Measurements from ENCODE around the gene GRIN1. TPM values are rescaled to one million over a fixed set of nuclear protein-coding genes. Genes with fewer than 3 reads are reported as not detected.
A peak's percentile ranks its signal among the peaks of the same experiment; 100 is the strongest.

The GRIN1 gene
- total RNA-seq, 1 donor from 2014 or later = 0.77 TPM

DNA sequence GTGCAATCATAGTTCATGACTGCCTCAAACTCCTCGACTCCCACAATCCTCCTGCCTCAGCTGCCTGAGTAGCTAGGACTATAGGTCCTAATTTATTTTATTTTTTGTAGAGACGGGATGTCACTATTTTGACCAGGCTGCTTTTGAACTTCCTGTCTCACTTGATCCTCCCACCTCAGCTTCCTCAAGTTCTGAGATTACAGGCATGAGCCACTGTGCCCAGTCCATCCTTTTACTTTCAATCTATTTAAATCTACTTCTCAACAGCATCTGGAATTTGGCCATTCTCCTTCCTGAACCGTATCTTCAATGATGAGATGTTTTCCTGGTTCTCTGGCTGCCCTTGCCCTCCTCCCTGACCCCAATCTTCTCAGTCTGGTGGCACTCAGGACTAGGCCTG lies 12.2 kb upstream of the GRIN1 start:
- no peaks in the 10 kb centered on the region for H3K9me3 Mint-ChIP-seq (ENCODE audit: low read depth)
- H3K36me3 Mint-ChIP-seq (ENCODE audit: insufficient read depth) = no peaks in the 10 kb centered on the region
- peak overlapping the region; percentile 87 for H3K4me3 Mint-ChIP-seq (ENCODE audit: low read depth)
- no peak for DNase-seq (ENCODE audit: low spot score, unreplicated experiment)
- TF ChIP-seq, protein P1, sequence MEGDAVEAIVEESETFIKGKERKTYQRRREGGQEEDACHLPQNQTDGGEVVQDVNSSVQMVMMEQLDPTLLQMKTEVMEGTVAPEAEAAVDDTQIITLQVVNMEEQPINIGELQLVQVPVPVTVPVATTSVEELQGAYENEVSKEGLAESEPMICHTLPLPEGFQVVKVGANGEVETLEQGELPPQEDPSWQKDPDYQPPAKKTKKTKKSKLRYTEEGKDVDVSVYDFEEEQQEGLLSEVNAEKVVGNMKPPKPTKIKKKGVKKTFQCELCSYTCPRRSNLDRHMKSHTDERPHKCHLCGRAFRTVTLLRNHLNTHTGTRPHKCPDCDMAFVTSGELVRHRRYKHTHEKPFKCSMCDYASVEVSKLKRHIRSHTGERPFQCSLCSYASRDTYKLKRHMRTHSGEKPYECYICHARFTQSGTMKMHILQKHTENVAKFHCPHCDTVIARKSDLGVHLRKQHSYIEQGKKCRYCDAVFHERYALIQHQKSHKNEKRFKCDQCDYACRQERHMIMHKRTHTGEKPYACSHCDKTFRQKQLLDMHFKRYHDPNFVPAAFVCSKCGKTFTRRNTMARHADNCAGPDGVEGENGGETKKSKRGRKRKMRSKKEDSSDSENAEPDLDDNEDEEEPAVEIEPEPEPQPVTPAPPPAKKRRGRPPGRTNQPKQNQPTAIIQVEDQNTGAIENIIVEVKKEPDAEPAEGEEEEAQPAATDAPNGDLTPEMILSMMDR (IDR thresholded peaks at IDR 0.05; ENCODE audit: unreplicated experiment) = no peak
- peaks cover 24% of the 10 kb centered on the region for H3K4me1 Mint-ChIP-seq (ENCODE audit: low read depth)
- no peaks in the 10 kb centered on the region for H3K27me3 Mint-ChIP-seq
- peak overlapping the region; percentile 94 for H3K27ac Mint-ChIP-seq

DNA sequence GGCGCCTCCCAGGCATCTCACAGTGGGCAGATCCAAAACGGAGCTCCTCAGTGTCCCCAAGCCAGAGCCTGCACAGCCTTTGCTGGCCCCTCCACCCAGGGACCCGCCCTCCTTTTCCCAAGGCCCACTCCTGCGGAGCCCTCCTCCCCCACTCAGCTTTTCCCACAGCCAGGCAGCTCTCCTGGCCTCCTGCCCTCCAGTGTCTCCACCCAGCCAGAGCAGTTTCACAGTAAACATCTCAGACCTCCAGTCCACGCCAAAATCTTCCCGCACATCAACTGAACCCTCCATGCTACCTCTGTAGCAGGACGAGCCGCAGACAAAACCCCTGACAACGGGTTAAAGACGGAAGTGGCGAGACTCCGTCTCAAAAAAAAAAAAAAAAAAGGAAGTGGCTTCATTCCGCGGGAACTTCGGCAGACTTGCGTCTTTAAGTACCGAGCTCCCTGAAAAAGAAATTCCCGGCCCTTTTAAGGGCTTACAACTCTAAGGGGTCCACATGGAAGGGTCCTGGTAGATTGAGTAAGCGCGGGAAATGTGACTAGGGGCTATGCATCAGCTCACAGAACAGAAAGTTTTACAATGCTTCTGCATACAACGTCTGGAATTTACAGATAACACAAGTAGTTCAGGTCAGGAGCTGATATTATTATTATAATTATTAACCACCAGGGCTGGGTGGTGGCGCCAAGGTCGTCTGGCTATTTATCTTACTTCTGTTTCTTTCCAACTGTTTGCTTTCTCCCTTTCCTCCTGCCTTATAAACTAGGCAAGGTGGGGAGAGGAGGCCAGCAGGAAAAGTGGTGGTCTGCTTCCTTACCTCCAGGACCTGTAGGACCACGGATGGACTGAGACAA lies 11.4 kb upstream of the GRIN1 start:
- peak overlapping the region; percentile 87 for H3K4me3 Mint-ChIP-seq (ENCODE audit: low read depth)
- no peaks in the 10 kb centered on the region for H3K9me3 Mint-ChIP-seq (ENCODE audit: low read depth)
- no peaks in the 10 kb centered on the region for H3K36me3 Mint-ChIP-seq (ENCODE audit: insufficient read depth)
- TF ChIP-seq, protein P1 (IDR thresholded peaks at IDR 0.05; ENCODE audit: unreplicated experiment) = no peak
- no peak for DNase-seq (ENCODE audit: low spot score, unreplicated experiment)
- peak overlapping the region; percentile 97 for H3K27ac Mint-ChIP-seq
- H3K27me3 Mint-ChIP-seq = peaks cover 2% of the 10 kb centered on the region
- peaks cover 24% of the 10 kb centered on the region for H3K4me1 Mint-ChIP-seq (ENCODE audit: low read depth)

DNA sequence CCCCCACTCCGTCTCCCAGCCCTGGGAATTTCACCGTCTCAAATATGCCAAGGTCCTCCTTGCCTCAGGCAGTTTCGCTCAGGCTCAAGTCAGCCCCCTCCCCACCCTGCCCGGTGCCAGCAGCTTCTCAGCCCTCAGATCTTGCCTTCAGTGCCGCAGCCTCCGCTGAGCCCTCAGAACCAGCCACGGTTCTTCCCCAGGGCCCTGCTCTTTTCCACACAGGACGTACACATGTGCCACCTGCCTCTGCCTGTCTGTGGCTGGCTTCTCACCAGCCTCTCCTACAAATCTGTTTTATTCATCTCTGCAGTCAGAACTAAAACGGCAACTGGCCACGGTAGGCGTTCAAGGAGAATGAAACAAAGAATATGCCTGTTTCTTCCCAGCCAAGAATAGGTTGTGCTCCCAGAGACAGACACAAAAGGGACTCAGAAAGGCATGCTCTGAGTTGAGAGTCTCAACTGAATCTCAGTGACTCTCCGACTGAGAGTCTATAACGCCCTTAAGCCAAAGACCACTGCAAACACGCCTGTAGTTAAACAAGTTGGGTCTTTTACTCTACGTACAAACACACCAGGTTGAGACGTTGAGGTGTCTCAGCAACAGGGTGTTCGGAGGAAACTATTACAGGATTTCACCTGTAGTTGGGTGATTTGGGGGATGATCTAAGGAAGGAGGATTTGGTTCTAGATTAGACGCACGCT lies 10.6 kb upstream of the GRIN1 start:
- no peaks in the 10 kb centered on the region for H3K9me3 Mint-ChIP-seq (ENCODE audit: low read depth)
- TF ChIP-seq, protein P1 (IDR thresholded peaks at IDR 0.05; ENCODE audit: unreplicated experiment) = no peak
- H3K4me3 Mint-ChIP-seq (ENCODE audit: low read depth) = peak overlapping the region; percentile 87
- H3K36me3 Mint-ChIP-seq (ENCODE audit: insufficient read depth) = no peaks in the 10 kb centered on the region
- no peak for DNase-seq (ENCODE audit: low spot score, unreplicated experiment)
- peaks cover 24% of the 10 kb centered on the region for H3K4me1 Mint-ChIP-seq (ENCODE audit: low read depth)
- peaks cover 8% of the 10 kb centered on the region for H3K27me3 Mint-ChIP-seq
- peak overlapping the region; percentile 97 for H3K27ac Mint-ChIP-seq

DNA sequence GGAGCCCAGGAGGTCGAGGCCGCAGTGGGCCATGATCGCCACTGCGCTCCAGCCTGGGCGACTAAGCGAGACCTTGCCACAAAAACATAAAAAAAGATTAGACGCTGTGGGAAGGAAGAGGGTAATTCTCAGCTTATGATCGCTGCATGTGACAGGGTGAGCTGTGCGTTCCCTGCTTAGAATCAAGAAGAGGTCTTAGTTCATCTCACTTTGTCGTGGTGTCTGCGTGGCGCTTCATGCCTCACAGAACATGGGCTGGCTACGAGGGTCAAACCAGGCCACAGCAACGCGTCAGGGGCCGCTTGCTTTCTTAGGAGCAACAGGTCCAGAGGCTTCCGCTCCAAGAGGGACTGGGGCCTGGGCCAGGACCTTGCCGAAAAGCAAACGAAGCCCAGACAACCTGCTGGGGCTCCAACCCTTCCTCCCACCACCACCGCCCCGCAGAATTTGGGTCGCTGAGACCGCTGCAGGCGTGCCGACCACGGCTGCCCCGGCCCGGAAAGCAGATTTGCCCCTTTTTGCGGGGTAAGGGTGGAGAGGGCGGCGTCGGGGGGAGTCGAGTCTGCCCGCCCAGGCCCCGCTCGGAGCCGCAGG lies 10.0 kb upstream of the GRIN1 start:
- Mint-ChIP-seq H3K27me3 (peaks cover 8% of the 10 kb centered on the region), H3K9me3 (ENCODE audit: low read depth) (no peaks in the 10 kb centered on the region), H3K27ac (peak overlapping the region; percentile 97), H3K36me3 (ENCODE audit: insufficient read depth) (no peaks in the 10 kb centered on the region), H3K4me1 (ENCODE audit: low read depth) (peaks cover 24% of the 10 kb centered on the region), H3K4me3 (ENCODE audit: low read depth) (peak overlapping the region; percentile 87)
- TF ChIP-seq, protein P1 (IDR thresholded peaks at IDR 0.05; ENCODE audit: unreplicated experiment) = no peak
- DNase-seq (ENCODE audit: low spot score, unreplicated experiment) = no peak

DNA sequence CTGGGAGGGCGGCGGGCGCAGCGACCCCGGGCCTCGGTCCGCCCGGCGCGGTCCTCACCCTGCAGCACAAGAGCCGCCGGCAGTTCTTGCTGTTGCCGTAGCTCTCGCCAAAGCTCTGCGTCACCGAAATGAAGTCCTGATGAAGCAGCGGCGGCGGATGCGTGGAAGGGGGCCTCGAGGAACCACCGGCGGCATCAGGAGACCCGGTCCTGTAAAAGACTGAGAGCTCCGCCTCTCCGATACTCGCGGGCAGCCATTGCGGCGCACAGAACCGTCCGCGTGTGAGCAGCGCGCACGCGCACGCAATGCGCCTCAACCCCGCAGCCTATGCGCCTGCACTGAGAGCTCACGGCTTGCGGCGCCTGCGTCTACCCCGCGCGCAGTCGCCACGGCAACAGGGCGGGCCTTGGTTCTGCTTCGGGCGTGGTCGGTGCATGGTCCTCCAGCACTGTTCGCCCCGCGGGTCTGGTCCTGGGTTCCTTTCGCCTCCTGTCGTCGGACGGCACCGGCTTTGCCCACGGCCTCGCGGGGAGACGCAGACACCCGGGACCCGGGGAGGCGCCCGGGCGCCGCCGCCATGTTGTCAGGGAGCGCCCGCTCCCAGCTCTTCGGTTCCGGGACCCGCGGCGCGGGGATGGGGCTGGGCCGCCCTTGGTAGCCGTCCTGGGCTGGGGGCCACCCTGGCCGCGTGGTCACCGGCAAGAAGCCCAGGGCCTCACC lies 9.3 kb upstream of the GRIN1 start:
- no peak overlapping the region for H3K27ac Mint-ChIP-seq

More for the DNA sequence above, 9.3 kb upstream of the GRIN1 start:
- no peaks in the 10 kb centered on the region for H3K36me3 Mint-ChIP-seq (ENCODE audit: insufficient read depth)
- TF ChIP-seq, protein P1 (IDR thresholded peaks at IDR 0.05; ENCODE audit: unreplicated experiment) = no peak
- no peaks in the 10 kb centered on the region for H3K9me3 Mint-ChIP-seq (ENCODE audit: low read depth)
- DNase-seq (ENCODE audit: low spot score, unreplicated experiment) = peak; percentile 74
- H3K4me3 Mint-ChIP-seq (ENCODE audit: low read depth) = peak overlapping the region; percentile 87
- H3K27me3 Mint-ChIP-seq = peaks cover 12% of the 10 kb centered on the region
- H3K4me1 Mint-ChIP-seq (ENCODE audit: low read depth) = peaks cover 24% of the 10 kb centered on the region

Data from progenitor cell of endocrine pancreas (in vitro differentiated cells).